Measurements from ENCODE around the gene ARVCF.

Gene ARVCF

GRCh38 chr22:19998232-19998951 is 18.2 kb downstream of the ARVCF start:
- no peak for DNase-seq

GRCh38 chr22:19997561-19998231 is 18.9 kb downstream of the ARVCF start:
- DNase-seq = no peak

GRCh38 chr22:19996694-19997384 is 19.8 kb downstream of the ARVCF start:
- DNase-seq = no peak

- DNase-seq = no peak
These were observed 20.8 kb downstream of the ARVCF start for GRCh38 chr22:19995611-19996339.

- DNase-seq = no peak
These were observed 21.6 kb downstream of the ARVCF start for GRCh38 chr22:19994851-19995610.

GRCh38 chr22:19993926-19994325 is 22.7 kb downstream of the ARVCF start:
- no peak for DNase-seq

GRCh38 chr22:19992921-19993355 is 23.7 kb downstream of the ARVCF start:
- DNase-seq = no peak

GRCh38 chr22:19992481-19992911 is 24.1 kb downstream of the ARVCF start:
- no peak for DNase-seq

GRCh38 chr22:19991645-19992451 is 24.8 kb downstream of the ARVCF start:
- no peak for DNase-seq

GRCh38 chr22:19991395-19991644 is 25.3 kb downstream of the ARVCF start:
- no peak for DNase-seq

GRCh38 chr22:19990609-19991394 is 25.8 kb downstream of the ARVCF start:
- DNase-seq = no peak

- DNase-seq = no peak
These were observed 26.4 kb downstream of the ARVCF start for GRCh38 chr22:19990188-19990587.

GRCh38 chr22:19989725-19990067 is 26.9 kb downstream of the ARVCF start:
- no peak for DNase-seq

- DNase-seq = no peak
These were observed 27.5 kb downstream of the ARVCF start for GRCh38 chr22:19988965-19989724.

- no peak for DNase-seq
These were observed 28.3 kb downstream of the ARVCF start for GRCh38 chr22:19988331-19988808.

- no peak for DNase-seq
These were observed 29.0 kb downstream of the ARVCF start for GRCh38 chr22:19987394-19988306.

- DNase-seq = peak; percentile 37
These were observed 29.9 kb downstream of the ARVCF start for GRCh38 chr22:19986410-19987341.

- no peak for DNase-seq
These were observed 30.6 kb downstream of the ARVCF start for GRCh38 chr22:19986011-19986409.

Measured in activated CD4-positive, alpha-beta T cell treated with anti-CD3 and anti-CD28 coated beads for 1 hour (primary cell).